Uterus (tissue), 2 donors: Measurements from ENCODE around the gene SCRN2.

Experiments used
- CTCF ChIP-seq, 4 experiments: fragments of 200-600 bp in 2 of 4; fragments of 450-650 bp in 2 of 4; sonication (generic) in 2 of 4; IDR thresholded peaks; one replicate each; pipeline ENCODE4 v1.5.1; 2016 to 2019; ENCODE audit warnings: antibody characterized with exemption in 4 of 4, mild to moderate bottlenecking in 2 of 4, moderate library complexity in 1 of 4
- POLR2A ChIP-seq, 2 donors: fragments of 450-650 bp; IDR thresholded peaks; one replicate each; pipeline ENCODE4 v1.6.1; 2016; ENCODE audit warnings: antibody characterized with exemption in 2 of 2, mild to moderate bottlenecking in 1 of 2, moderate library complexity in 1 of 2

GRCh38 chr17:47850692-47851573 lies 9.9 kb upstream of the SCRN2 start, which contains the start of gene SP6:
- TF ChIP-seq CTCF (IDR thresholded peaks at IDR 0.05) (peak in 2 of 4 experiments; percentile 19 to 28), POLR2A (IDR thresholded peaks at IDR 0.05) (peak in 1 of 2 donors; percentile 33)
